ENCODE results near the gene HS3ST3B1. TPM values are rescaled to one million over a fixed set of nuclear protein-coding genes. Genes with fewer than 3 reads are reported as not detected.

Gene HS3ST3B1
- total and polyA plus RNA-seq, 2 of the 4 experiments (the other 2 are of a cell fraction) = 3.1 to 4.3 TPM

- ATAC-seq (ENCODE audit: low read depth) (no peak), DNase-seq (no peak)
- no peak overlapping the region for H4K91ac ChIP-seq (ENCODE audit: insufficient read depth, low read depth, low read length)
- no peak overlapping the region for H3K9ac ChIP-seq (ENCODE audit: low read depth, low read length)
- intact Hi-C loops (cut with micrococcal nuclease) (no loop called here), dilution Hi-C loops (cut with HindIII; ENCODE audit: low sequenced_read_pairs, unreplicated experiment) (no loop called here), in situ Hi-C loops (cut with MboI; ENCODE audit: low sequenced_read_pairs) (no loop called here)
- H2BK5ac ChIP-seq (ENCODE audit: low read depth, low read length, poor library complexity, severe bottlenecking) = no peak overlapping the region
- H3K27ac ChIP-seq (ENCODE audit: insufficient read depth, low read length) = no peak overlapping the region
- H3K79me1 ChIP-seq (ENCODE audit: low read depth in 1 of 2, low read length in 2 of 2) = peaks cover 36 to 86% of the 10 kb centered on the region in 2 experiments
- no peak overlapping the region for H3K4me3 ChIP-seq (ENCODE audit: insufficient read depth, low read depth, low read length)
- peaks cover 9% of the 10 kb centered on the region for H3K4me1 ChIP-seq (ENCODE audit: control insufficient read depth, insufficient read depth, low read length)
- no peak overlapping the region for H3K56ac ChIP-seq (ENCODE audit: extremely low read depth, insufficient read depth, low read length)
- no peak overlapping the region for H3K23ac ChIP-seq (ENCODE audit: low read depth, low read length)
- H4K5ac ChIP-seq (ENCODE audit: low read depth, low read length) = no peak overlapping the region
- H3K36me3 ChIP-seq (ENCODE audit: control insufficient read depth, insufficient read depth, low read length) = no peaks in the 10 kb centered on the region
- no peak overlapping the region for H2BK15ac ChIP-seq (ENCODE audit: low read depth, low read length)
- H2BK20ac ChIP-seq (ENCODE audit: low read depth, low read length) = no peak overlapping the region
- H4K20me1 ChIP-seq (ENCODE audit: insufficient read depth, low read length) = peaks cover 55% of the 10 kb centered on the region
- no peak overlapping the region for H2AFZ ChIP-seq (replicated peaks; ENCODE audit: low read length, poor library complexity)
- ChIA-PET POLR2A (ENCODE audit: unreplicated experiment) (no interaction called here), CTCF (no interaction called here)
- no peak overlapping the region for H4K8ac ChIP-seq (ENCODE audit: low read depth in 2 of 2, low read length in 2 of 2)
- no TSS peak for BruUV-seq (replicated peaks)
- peaks cover 8% of the 10 kb centered on the region for H3K9me1 ChIP-seq (ENCODE audit: insufficient read depth, low read length)
- TF ChIP-seq MAFK (IDR thresholded peaks at IDR 0.05; ENCODE audit: low read depth, low read length) (peak; percentile 67; the same call in 1 of the 2 replicates), POLR2A (IDR thresholded peaks at IDR 0.05; ENCODE audit: low read depth, low read length) (no peak)
- H3K18ac ChIP-seq (ENCODE audit: low read depth, low read length) = no peak overlapping the region
- peak overlapping the region; percentile 15; the same call in 1 of the 2 replicates for H3K4ac ChIP-seq (ENCODE audit: low read depth, low read length)
- H3K27me3 ChIP-seq (ENCODE audit: control insufficient read depth, insufficient read depth, low read length) = no peaks in the 10 kb centered on the region
- H3K14ac ChIP-seq (replicated peaks; ENCODE audit: low read depth, low read length) = no peak overlapping the region
- H2AK9ac ChIP-seq (replicated peaks; ENCODE audit: low read depth, low read length, poor library complexity) = no peak overlapping the region
- no peak overlapping the region for H2BK120ac ChIP-seq (ENCODE audit: low read depth, low read length)
- H3K4me2 ChIP-seq (ENCODE audit: low read depth, low read length) = no peak overlapping the region; the same call in 1 of the 2 replicates
- H2AK5ac ChIP-seq (ENCODE audit: low read depth, low read length) = peak overlapping the region; percentile 1; the same call in 1 of the 2 replicates
- no CpG with 5 or more reads among the region's 7 CpGs for WGBS, 2 experiments (ENCODE audit: extremely low coverage in 2 of 2, insufficient read length in 1 of 2)
- no peaks in the 10 kb centered on the region for H3K9me3 ChIP-seq (ENCODE audit: control insufficient read depth, insufficient read depth, low read length)
Observed at GRCh38 chr17:14321980-14322776, 21.3 kb downstream of the HS3ST3B1 start.
